AG10803 (cell line): ENCODE measurements around the gene SPOCK3.

Source experiments
- DNase-seq: peaks from one replicate; pipeline ENCODE4 v3.0.0; 2010; ENCODE audit warnings: low read depth
- H3K4me3 ChIP-seq: 2 replicates; pipeline ENCODE4 v1.5.1; 2011; ENCODE audit warnings: mild to moderate bottlenecking, low read length, control low read depth
- TF ChIP-seq, protein P1 (sequence below): conservative IDR thresholded peaks from 2 replicates; pipeline ENCODE4 v1.5.1; 2011; ENCODE audit warnings: mild to moderate bottlenecking, low read length, control low read depth, inconsistent platforms

The SPOCK3 gene

DNA sequence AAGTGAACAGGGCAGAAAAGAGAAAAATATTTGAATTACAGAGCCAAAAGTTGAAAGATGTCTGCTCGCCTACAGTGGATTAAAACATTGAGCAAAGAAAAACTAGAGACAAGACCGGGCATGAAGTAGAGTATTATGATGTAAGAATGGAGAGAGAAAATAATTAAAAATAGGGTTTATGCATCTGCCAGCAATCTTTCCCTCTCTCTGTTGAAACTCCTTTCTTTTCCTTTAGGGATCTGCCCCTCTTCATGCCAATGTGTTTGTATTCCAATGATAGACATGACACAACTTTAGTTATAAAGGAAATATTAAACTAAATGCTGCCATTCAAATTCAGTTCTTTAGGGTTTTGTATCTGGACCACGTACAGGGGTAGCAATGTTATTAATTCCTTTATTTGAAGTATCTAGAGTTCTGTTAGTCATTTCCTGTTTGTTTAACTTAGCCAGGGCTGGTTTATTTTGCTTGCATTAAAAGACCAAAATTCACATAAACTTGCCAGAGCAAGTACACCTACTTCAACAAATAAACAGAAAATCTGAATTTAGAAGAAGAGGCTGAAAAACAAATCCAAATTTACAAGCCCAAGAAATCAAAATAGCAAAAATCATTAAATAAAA is 202.6 kb downstream of the SPOCK3 start:
- TF ChIP-seq, protein P1, sequence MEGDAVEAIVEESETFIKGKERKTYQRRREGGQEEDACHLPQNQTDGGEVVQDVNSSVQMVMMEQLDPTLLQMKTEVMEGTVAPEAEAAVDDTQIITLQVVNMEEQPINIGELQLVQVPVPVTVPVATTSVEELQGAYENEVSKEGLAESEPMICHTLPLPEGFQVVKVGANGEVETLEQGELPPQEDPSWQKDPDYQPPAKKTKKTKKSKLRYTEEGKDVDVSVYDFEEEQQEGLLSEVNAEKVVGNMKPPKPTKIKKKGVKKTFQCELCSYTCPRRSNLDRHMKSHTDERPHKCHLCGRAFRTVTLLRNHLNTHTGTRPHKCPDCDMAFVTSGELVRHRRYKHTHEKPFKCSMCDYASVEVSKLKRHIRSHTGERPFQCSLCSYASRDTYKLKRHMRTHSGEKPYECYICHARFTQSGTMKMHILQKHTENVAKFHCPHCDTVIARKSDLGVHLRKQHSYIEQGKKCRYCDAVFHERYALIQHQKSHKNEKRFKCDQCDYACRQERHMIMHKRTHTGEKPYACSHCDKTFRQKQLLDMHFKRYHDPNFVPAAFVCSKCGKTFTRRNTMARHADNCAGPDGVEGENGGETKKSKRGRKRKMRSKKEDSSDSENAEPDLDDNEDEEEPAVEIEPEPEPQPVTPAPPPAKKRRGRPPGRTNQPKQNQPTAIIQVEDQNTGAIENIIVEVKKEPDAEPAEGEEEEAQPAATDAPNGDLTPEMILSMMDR = no peak
- no peak overlapping the region for H3K4me3 ChIP-seq
- no peak for DNase-seq

DNA sequence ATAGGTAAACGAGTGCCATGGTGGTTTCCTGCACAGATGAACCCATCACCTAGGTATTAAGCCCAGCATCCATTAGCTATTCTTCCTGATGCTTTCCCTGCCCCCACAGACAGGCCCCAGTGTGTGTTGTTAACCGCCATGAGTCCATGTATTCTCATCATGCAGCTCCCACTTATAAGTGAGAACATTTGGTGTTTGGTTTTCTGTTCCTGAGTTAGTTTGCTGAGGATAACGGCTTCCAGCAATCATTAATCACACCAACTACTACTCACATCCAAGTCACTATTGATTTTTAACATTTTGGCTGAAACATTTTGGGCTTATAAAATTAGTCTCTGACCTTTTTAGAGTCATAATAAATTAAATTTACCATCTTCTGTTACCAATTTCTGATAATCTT is 205.3 kb downstream of the SPOCK3 start:
- no peak overlapping the region for H3K4me3 ChIP-seq
- DNase-seq = no peak
- TF ChIP-seq, protein P1 = no peak

GRCh38 chr4:167025670-167026069 is 208.6 kb downstream of the SPOCK3 start:
- TF ChIP-seq, protein P1 = no peak
- H3K4me3 ChIP-seq = no peak overlapping the region
- no peak for DNase-seq

DNA sequence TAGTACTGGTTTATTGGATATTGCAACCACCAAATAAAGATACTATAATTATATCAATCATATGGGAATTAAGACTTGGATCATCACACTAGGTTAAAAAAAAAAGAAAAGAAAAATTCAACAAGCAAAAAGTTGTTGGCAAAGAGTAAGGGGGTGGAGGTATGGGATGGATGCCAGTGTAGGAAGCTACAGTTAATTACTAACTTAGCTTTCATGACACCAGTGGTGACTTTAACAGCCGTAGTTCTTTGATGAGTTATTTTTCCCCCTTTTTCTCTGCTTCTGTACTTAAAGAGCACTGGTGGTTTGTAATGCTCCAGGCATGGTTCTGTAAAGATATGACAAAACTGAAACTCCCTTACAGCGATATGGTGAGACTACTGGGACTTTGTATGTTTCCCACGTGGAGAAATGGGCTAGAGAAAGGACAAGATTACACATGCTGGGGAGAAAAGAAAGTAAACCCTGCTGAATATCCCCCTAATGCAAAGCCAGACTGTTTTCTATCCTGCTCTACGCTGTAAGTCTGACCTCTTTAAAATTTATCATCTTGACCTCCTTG is 210.8 kb downstream of the SPOCK3 start:
- TF ChIP-seq, protein P1 = no peak
- no peak overlapping the region for H3K4me3 ChIP-seq
- no peak for DNase-seq

DNA sequence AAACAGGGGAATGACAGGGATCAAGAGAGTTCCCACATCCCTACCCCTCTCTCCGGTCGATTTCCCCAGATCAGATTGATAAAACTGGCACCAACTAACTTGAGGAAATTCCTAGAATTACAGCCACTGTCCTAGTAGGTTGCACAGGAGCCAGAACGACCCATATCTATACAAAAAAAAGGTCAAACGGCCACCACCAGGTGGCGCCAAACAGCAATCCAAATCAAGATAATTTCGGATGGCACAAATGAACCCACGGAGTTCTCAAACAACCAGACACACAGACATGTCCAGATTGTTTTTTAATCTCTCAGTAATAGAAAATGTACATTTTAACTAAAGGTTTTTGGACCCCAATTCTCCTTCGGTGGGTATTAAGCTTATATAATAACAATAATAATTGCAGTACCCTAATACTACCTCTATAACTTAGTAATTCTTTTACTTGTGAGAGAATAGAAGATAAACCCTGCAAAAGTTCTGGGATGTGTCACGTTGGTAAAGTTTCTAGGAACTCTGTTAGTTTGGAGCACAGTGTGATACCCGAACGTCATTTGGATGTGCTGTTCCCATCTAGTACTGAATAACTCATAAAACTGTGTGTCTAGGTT is 212.6 kb downstream of the SPOCK3 start:
- TF ChIP-seq, protein P1 = peak; percentile 77
- H3K4me3 ChIP-seq = no peak overlapping the region
- DNase-seq = peak; percentile 47

GRCh38 chr4:167020410-167020809 is 213.9 kb downstream of the SPOCK3 start:
- no peak overlapping the region for H3K4me3 ChIP-seq
- TF ChIP-seq, protein P1 = no peak
- no peak for DNase-seq

GRCh38 chr4:167014944-167015343 is 219.3 kb downstream of the SPOCK3 start:
- TF ChIP-seq, protein P1 = no peak

More at GRCh38 chr4:167014944-167015343, 219.3 kb downstream of the SPOCK3 start:
- no peak overlapping the region for H3K4me3 ChIP-seq
- DNase-seq = no peak
